ENCODE results near the gene ACTL8. TPM values are rescaled to one million over a fixed set of nuclear protein-coding genes. Genes with fewer than 3 reads are reported as not detected.

The ACTL8 gene
- total RNA-seq, 2 experiments from 2014 or later = not detected

DNA sequence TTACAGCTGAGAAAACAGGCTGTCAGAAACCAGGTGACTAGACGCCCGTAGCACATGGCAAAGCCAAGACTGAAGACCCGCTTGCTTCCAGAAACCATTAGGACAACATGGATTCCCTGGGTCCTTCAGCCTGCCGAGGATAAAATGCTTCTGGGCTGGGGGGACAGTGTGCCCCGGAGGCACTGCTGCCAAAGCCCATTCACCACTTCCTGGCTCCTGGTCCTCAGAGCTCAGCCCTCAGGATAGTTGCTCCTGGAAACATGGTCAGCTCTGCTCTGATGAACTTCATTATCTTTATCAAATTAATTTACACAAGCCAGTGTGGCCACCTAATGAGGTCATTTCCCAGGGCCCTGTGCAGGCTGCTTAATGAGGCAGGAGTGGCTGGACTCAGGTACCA, 41.1 kb upstream of the ACTL8 start:
- POLR2A ChIA-PET = no interaction called here
- H3K9me3 Mint-ChIP-seq = no peaks in the 10 kb centered on the region
- intact Hi-C loops (cut with DNase I, micrococcal nuclease) = no loop called here
- ATAC-seq (ENCODE audit: poor library complexity) (no peak), DNase-seq (no peak)
- Histone ChIP-seq H3K4me1 (ENCODE audit: insufficient read depth, low read length) (no peaks in the 10 kb centered on the region), H3K9me3 (ENCODE audit: control insufficient read depth in 1 of 2, insufficient read depth in 1 of 2, low read length in 2 of 2) (peaks cover 0 to 17% of the 10 kb centered on the region in 2 experiments), H3K36me3 (ENCODE audit: insufficient read depth, low read length) (no peaks in the 10 kb centered on the region), H3K27ac (ENCODE audit: low read depth in 1 of 2, low read length in 2 of 2) (no peak overlapping the region), H3K27me3 (ENCODE audit: control insufficient read depth in 1 of 2, insufficient read depth in 2 of 2, low read length in 2 of 2) (no peaks in the 10 kb centered on the region), H3K4me3 (ENCODE audit: low read length) (no peak overlapping the region)
- no peaks in the 10 kb centered on the region for H3K36me3 Mint-ChIP-seq (ENCODE audit: low read depth)
- CTCF ChIA-PET = no interaction called here
- TF ChIP-seq, protein P1, sequence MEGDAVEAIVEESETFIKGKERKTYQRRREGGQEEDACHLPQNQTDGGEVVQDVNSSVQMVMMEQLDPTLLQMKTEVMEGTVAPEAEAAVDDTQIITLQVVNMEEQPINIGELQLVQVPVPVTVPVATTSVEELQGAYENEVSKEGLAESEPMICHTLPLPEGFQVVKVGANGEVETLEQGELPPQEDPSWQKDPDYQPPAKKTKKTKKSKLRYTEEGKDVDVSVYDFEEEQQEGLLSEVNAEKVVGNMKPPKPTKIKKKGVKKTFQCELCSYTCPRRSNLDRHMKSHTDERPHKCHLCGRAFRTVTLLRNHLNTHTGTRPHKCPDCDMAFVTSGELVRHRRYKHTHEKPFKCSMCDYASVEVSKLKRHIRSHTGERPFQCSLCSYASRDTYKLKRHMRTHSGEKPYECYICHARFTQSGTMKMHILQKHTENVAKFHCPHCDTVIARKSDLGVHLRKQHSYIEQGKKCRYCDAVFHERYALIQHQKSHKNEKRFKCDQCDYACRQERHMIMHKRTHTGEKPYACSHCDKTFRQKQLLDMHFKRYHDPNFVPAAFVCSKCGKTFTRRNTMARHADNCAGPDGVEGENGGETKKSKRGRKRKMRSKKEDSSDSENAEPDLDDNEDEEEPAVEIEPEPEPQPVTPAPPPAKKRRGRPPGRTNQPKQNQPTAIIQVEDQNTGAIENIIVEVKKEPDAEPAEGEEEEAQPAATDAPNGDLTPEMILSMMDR (IDR thresholded peaks at IDR 0.05) = no peak
- H3K4me3 Mint-ChIP-seq = no peak overlapping the region
- H3K27me3 Mint-ChIP-seq = peaks cover 4% of the 10 kb centered on the region
- no peaks in the 10 kb centered on the region for H3K4me1 Mint-ChIP-seq (ENCODE audit: low read depth)
- no peak overlapping the region for H3K27ac Mint-ChIP-seq

DNA sequence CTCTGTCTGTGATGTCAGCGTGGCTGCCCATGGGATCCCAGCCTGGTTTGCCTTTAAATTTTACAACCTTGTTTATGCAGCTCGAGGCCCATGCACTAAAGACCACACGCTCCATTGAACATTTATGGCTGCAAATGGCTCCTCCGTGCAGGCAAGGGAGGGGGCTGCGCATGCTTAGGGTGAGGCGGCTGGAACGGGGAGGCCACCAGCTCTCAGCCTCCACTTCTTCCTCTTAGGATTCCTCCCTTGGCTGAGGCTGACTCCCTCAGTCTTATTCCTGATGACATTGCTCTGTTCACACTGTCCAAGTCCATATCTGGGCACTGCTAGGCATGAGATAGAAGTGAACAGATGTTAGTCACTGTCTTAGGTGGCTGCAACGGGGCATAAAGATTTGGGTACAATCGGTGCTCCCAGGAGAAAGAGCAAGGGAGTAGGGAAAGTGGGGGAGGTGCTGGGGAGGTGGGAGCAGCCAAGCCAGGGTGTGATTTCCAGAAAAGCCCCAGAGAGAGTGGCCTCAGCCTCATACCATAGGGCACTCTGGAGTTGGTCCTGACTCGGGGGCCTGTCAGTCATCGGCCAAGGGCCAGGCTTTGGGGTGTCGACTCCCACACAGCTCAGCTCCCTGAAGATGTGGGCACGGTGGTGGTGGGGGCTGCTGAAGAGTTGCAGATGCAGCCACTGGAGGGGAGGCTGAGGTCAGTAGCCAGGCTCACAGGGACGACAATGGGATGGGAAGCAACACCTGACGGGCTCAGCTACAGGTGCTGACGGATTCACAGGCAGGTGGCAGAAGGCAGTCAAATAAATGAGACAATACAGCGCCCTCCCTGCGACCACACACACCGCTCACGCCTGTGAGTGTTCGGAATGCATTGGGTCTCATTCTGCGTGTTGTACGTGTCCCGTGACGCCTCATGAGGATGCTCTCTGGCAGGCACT, 37.3 kb upstream of the ACTL8 start:
- no peak overlapping the region for H3K4me3 Mint-ChIP-seq
- H3K27me3 Mint-ChIP-seq = peaks cover 4% of the 10 kb centered on the region
- ChIA-PET POLR2A (no interaction called here), CTCF (no interaction called here)
- Histone ChIP-seq H3K27me3 (ENCODE audit: control insufficient read depth in 1 of 2, insufficient read depth in 2 of 2, low read length in 2 of 2) (peaks cover 0 to 5% of the 10 kb centered on the region in 2 experiments), H3K4me1 (ENCODE audit: insufficient read depth, low read length) (no peaks in the 10 kb centered on the region), H3K36me3 (ENCODE audit: insufficient read depth, low read length) (no peaks in the 10 kb centered on the region), H3K4me3 (ENCODE audit: low read length) (no peak overlapping the region), H3K9me3 (ENCODE audit: control insufficient read depth in 1 of 2, insufficient read depth in 1 of 2, low read length in 2 of 2) (peaks cover 0 to 13% of the 10 kb centered on the region in 2 experiments), H3K27ac (ENCODE audit: low read depth in 1 of 2, low read length in 2 of 2) (no peak overlapping the region)
- H3K9me3 Mint-ChIP-seq = no peaks in the 10 kb centered on the region
- H3K36me3 Mint-ChIP-seq (ENCODE audit: low read depth) = no peaks in the 10 kb centered on the region
- H3K27ac Mint-ChIP-seq = no peak overlapping the region
- intact Hi-C loops (cut with DNase I, micrococcal nuclease) = no loop called here
- DNase-seq (no peak), ATAC-seq (ENCODE audit: poor library complexity) (no peak)
- no peaks in the 10 kb centered on the region for H3K4me1 Mint-ChIP-seq (ENCODE audit: low read depth)
- TF ChIP-seq, protein P1 (IDR thresholded peaks at IDR 0.05) = no peak

GRCh38 chr1:17719874-17720273, 35.3 kb upstream of the ACTL8 start:
- TF ChIP-seq, protein P1 (IDR thresholded peaks at IDR 0.05) = no peak
- ATAC-seq (ENCODE audit: poor library complexity) (no peak), DNase-seq (no peak)
- Mint-ChIP-seq H3K36me3 (ENCODE audit: low read depth) (no peaks in the 10 kb centered on the region), H3K4me3 (no peak overlapping the region), H3K9me3 (no peaks in the 10 kb centered on the region), H3K27me3 (peaks cover 4% of the 10 kb centered on the region), H3K4me1 (ENCODE audit: low read depth) (no peaks in the 10 kb centered on the region), H3K27ac (no peak overlapping the region)
- CTCF ChIA-PET = no interaction called here
- intact Hi-C loops (cut with DNase I, micrococcal nuclease) = no loop called here
- H3K4me3 ChIP-seq (ENCODE audit: low read length) = no peak overlapping the region
- peaks cover 0 to 5% of the 10 kb centered on the region in 2 experiments for H3K27me3 ChIP-seq (ENCODE audit: control insufficient read depth in 1 of 2, insufficient read depth in 2 of 2, low read length in 2 of 2)
- H3K27ac ChIP-seq (ENCODE audit: low read depth in 1 of 2, low read length in 2 of 2) = no peak overlapping the region
- peaks cover 0 to 13% of the 10 kb centered on the region in 2 experiments for H3K9me3 ChIP-seq (ENCODE audit: control insufficient read depth in 1 of 2, insufficient read depth in 1 of 2, low read length in 2 of 2)
- H3K4me1 ChIP-seq (ENCODE audit: insufficient read depth, low read length) = no peaks in the 10 kb centered on the region
- H3K36me3 ChIP-seq (ENCODE audit: insufficient read depth, low read length) = no peaks in the 10 kb centered on the region
- POLR2A ChIA-PET = no interaction called here
